Pons (tissue), 1 donor: Measurements from ENCODE around the gene MACROD2.

Source experiments
- DNase-seq: peaks from one replicate; pipeline ENCODE4 v3.0.0-alpha.2; 2016; ENCODE audit warnings: low spot score

MACROD2 gene

GRCh38 chr20:14649662-14650061, 654.3 kb downstream of the MACROD2 start:
- no peak for DNase-seq

DNA sequence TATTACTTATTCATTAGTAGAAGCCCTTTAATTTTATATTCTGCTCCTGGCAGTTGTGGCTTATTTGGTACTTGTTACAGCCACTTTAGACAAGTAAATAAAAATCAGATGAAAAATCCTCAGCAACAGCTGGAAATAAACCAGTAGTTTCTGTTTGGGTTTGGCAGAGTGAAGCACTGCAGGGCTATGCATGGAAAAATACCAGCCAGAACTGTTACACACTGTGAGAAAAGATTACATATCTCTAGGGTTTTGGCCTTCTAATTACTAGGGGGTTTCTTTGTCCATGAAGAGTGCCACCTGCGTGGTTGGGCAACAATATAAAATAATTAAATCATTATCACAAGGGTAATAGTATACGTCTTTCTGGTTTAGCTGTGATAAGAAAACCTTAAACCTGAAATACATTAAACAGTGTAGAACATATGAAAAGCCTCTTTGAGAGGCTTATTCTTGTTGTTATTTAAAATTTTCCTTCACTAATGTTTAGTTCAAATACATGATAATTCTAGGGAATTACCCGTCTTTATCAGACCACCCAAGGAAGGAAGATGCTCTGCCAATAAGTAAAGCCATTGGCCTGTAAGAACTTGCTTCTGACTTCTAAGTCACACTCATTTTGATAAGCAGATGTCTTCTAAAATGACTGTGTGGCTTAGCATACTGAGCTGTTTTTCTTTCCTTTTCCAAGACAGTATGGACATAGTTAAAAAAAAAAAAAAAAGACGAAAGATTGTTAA, 662.1 kb downstream of the MACROD2 start:
- DNase-seq, result no peak

DNA sequence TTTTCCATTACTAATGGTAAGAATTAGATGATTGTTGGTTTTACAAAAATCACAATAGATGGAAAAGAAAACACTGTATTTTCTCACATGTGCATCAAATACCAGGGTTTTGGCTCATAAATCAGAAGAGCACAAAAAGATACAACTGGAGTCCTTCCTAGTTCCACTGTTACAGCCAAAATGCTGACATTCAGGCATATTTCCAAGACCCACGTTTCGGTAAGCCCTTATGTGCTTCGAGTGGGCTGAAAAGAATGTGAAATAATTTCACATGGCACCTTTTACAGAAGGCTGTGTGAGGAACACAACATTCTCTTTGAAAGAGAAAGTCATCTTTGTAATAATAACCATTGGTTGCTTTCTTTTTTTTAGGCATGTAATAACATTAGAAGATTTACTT, 668.8 kb downstream of the MACROD2 start:
- no peak for DNase-seq

DNA sequence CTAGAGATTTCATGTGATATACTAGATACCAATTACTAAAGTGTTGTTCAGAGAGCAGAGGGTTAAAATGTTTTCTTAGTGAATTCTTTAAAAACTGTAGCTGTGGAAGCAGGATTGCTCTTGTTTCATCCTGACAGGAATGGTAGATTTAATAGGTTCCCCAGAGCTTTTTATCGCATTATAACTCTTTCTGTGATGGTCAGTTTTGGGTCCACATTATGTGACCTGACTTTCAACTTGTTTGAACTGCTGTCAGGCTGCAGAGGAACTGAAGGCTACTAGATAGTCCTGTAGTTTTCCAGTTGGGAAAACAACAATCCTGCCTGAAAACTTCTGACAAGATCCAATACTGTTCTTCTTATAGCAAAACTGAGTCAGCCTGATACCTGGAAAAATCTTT, 671.4 kb downstream of the MACROD2 start:
- no peak for DNase-seq

- no peak for DNase-seq
Observed at GRCh38 chr20:14667226-14667625, 671.9 kb downstream of the MACROD2 start.

DNA sequence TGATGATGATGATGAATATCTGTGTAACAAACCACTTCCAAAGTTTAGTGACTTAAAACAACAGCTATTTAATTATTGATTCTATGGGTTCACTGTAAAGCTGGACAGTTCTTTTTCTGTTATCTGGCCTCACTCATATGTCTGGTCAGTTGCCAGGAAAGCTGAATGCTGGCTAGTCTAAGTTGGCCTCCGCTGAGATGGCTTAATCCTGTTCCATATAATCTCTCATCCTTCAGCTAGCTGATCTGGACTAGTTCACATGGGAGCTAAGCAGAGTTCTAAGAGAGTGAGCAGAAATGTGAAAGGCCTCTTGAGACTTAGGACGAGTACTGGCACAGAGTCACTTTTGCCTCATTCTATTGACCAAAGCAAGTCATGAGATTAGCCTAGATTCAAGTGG, 676.8 kb downstream of the MACROD2 start:
- DNase-seq, result no peak

DNA sequence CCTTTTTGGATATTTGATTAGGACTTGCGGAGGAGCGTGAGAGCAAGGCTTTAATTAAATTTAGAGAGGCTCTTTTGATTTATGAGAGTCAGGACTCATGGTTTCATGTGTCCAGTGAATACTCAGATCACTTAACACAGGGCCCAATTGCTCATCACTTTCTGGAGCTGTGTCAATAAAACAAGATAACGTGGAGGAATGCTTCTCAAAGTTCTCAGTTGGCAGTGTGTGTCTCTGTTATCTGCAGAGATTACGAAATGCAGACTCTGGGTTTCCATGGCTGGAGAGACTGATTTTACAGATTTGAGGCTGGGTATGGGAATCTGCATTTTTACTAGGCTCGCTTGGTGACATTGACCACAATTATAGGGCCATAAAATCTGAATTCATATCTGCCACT, 677.8 kb downstream of the MACROD2 start:
- no peak for DNase-seq

- DNase-seq, result no peak
Observed at GRCh38 chr20:14677455-14677854, 682.1 kb downstream of the MACROD2 start.

DNA sequence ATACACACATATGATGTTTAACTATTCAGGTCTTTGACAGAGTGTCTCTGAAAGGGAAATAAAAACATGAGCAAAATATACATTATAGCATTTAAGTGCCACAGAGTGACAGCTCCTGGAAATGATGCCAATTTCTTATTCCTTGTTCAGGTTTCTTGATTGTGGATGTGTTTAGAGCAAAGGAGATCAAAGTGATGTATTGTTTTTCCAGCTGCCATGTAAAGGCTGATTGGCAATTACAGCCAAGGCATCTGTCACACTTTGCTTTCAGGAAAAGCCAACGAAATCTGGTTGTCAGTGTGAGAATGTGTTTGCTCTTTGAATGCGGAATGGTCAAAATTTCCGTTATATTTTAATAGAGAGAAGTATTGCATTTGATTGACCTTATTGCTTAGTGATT, 689.9 kb downstream of the MACROD2 start:
- no peak for DNase-seq

- no peak for DNase-seq
Observed at GRCh38 chr20:14687313-14687712, 692.0 kb downstream of the MACROD2 start.

DNA sequence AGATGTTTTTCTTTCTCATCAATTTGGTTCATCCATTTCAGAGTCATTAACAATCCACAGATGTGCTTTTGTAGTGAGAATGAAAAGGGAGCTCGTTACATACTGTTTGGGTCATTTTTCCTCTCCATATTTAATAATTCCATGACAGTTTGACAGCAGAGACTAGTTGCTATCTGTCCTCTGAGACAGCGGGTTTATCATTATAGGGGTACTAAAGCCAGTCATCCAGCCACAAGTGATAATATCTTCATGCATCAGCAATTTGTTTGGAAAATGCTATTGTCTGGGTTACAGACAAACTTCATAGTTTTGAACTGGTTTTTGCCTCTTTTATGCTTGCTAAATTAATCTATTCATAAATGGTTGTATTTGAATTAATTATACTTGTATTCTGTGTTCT, 692.7 kb downstream of the MACROD2 start:
- DNase-seq, result no peak

GRCh38 chr20:14691994-14692393, 696.7 kb downstream of the MACROD2 start:
- DNase-seq, result no peak

DNA sequence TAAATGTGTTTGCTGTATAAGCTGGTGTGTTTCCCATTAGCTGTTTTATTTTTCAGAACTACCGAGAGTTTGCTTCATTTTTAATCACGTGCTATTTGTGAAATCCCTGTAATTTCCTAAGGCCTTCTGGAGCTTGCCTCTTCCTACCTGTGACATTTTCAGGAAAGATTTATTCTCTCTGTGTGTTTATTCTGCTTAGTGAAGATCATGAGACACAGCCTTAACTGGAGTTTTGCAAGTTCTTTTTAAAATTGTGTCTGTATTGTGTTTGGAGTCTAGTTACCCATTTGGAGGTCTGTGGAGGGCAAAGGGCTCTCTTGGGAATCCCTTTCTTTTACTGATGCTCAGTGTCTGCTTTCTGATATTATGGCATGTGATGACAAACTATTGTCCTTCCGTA, 701.2 kb downstream of the MACROD2 start:
- no peak for DNase-seq

DNA sequence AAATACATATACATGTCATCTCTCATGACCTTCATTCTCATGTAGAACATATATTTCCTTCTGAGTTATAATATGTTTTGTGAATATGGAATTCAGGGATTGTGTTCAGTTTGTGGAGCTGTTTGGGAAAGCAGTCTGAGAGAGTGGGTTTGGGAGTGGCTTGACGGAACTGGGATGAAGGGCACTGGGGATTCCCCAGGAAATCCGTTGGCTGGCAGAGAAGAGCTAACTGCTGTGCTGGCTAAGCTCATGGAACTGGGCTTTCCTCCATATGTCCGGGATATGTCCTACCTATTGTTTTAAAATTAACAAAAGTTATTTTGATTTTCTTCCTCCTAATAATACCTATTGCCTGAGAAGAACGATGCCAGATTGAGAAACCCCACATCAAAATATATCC, 701.6 kb downstream of the MACROD2 start:
- DNase-seq, result no peak

- DNase-seq, result no peak
Observed at GRCh38 chr20:14698125-14698524, 702.8 kb downstream of the MACROD2 start.

DNA sequence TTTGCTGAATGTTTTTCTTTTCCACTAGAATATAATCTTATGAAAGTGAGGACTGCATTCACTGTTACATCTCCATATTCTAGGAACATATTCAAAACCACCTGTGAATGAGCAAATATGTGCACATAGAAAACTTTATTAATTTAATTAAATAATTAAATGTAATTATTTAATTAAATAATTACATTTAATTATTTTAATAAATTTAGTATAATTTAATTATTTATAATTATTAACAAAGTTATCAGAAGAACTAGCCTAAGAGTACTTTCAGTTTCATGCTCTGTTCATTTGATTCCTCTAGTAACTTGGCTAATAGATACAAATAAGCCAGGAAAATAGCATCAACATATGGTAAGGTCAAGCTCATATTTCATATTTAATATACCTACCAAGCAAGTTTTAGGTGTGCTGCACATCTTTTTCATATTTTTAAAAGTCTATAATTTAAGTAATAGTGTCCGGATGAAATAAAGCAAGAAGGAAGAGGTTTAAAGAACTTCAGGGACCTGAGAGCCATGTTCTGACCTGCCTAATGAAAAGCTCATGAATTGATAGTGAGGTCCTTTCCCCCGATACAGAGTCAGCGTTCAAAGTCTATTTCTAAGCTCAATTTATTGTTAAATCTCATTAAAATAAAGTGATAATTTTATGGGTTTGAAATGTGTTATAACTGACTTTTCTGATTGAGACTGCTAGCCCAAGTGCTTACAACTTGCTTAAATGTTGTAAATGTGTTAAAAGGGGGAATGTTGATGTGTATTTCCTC, 703.5 kb downstream of the MACROD2 start:
- no peak for DNase-seq

DNA sequence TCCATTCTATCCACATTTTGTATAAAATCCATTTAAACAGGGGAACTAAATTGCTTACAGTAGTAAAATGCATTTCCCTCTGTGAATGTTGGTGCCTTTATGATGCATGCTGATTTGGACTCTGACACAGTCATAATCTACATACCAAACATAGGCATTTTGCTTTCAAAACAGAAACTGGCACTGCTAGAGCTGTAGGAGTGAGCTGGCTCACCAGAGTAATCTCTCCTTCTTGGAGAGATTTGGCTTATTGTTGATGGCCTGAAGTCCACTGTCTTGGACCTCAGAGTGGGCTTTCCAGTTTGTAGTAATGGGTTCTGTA, 705.3 kb downstream of the MACROD2 start:
- no peak for DNase-seq

- no peak for DNase-seq
Observed at GRCh38 chr20:14701326-14701725, 706.0 kb downstream of the MACROD2 start.

DNA sequence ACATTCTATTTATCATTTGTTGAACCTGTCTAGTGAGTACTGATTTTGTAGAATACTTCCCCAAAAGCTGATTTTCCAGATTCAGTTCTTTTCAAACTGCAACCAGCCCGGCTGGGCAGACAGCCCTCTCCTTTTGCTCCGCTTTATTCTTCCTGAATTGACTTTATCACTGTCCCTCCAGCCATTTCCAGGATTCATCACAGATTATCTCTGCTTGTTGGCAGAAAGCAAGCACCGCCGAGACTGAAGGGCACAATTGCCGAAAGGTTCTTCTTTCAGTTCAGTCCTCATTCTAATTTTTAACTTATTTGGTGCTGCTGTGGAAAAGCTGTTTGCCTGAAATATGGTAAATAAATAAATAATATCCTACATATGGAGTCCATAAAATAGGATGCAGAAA, 711.2 kb downstream of the MACROD2 start:
- no peak for DNase-seq

GRCh38 chr20:14707026-14707680, 711.8 kb downstream of the MACROD2 start:
- DNase-seq, result no peak

DNA sequence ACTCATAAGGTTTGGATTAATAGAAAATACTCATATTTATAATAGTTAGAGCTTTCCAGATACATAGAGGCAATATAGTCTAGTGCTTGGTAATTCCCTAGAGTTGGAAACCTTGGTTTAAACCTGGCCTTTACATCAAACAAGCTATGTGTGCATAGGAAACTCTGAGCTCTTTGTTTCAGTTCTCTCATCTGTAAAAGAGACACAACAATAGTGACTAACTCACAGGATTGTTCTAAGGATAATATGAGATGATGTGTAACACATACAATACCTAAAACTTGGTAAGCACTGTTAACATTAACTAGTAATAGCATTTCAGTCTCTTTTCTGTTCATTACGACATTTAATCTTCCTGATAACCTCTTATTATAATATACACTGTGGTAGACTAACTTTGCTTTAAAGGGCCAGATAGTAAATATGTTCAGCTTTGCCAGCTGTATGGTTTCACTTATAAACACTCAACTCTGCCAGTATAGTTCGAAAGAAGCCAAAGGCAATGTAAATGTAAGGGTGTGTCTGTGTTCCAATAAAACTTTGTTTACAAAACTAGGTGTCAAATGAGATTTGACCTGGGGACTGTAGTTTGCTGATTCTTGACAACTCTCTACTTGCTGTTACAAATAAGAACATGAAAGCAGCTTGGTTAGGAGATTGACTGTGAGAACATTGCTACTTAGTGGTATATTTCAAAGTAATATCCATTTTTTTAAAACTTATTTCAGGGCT, 712.7 kb downstream of the MACROD2 start:
- no peak for DNase-seq

DNA sequence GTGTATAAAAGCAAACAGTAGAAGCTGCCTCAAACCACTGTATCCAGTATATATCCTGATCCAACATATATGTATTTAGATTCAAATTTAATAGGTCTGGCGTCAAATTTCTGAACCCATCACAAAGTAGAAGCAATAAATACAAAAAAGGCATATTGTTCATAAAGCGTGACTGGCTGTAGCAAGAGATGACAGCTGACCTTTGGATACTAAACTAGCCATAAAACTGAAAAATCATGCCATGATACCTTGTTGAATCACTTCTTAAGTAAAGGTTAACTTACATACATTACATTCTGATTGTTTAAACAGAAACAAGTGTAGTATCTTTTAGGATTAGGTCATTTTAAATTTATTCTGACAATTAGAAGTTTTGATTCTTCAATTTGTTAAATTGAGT, 714.1 kb downstream of the MACROD2 start:
- DNase-seq, result no peak

- DNase-seq, result no peak
Observed at GRCh38 chr20:14710951-14711350, 715.6 kb downstream of the MACROD2 start.
